Measurements from ENCODE around the gene TRMT112.
A peak's percentile ranks its signal among the peaks of the same experiment; 100 is the strongest.

The TRMT112 gene

GRCh38 chr11:64269540-64270220 is 47.7 kb downstream of the TRMT112 start:
- peak; percentile 100 for DNase-seq

GRCh38 chr11:64268893-64269539 is 48.3 kb downstream of the TRMT112 start:
- DNase-seq: peak; percentile 49

GRCh38 chr11:64268025-64268892 is 49.1 kb downstream of the TRMT112 start:
- peak; percentile 44 for DNase-seq

GRCh38 chr11:64267207-64267945 is 50.0 kb downstream of the TRMT112 start:
- DNase-seq: no peak
